Measurements from ENCODE around the gene CIAO2B. TPM values are rescaled to one million over a fixed set of nuclear protein-coding genes. Genes with fewer than 3 reads are reported as not detected.

CIAO2B gene
- total and polyA plus RNA-seq, 4 donors, result 51.1 to 120 (median 86.2) TPM

GRCh38 chr16:66904846-66905632 is 29.2 kb downstream of the CIAO2B start:
- Histone ChIP-seq H3K9me3 (ENCODE audit: control insufficient read depth in 4 of 4, low read length in 3 of 4) (no peaks in the 10 kb centered on the region), H3K9ac (ENCODE audit: low read depth in 1 of 2, low read length in 2 of 2) (no peak overlapping the region), H3K4me1 (ENCODE audit: control insufficient read depth in 4 of 4, insufficient read depth in 4 of 4, low read length in 3 of 4) (peaks cover 2 to 7% (median 4%) of the 10 kb centered on the region in 4 donors), H3K27me3 (ENCODE audit: control insufficient read depth in 4 of 4, insufficient read depth in 4 of 4, low read length in 3 of 4) (no peaks in the 10 kb centered on the region), H3K36me3 (ENCODE audit: control insufficient read depth in 4 of 4, insufficient read depth in 3 of 4, low read depth in 1 of 4, low read length in 3 of 4) (no peaks in the 10 kb centered on the region), H3K4me3 (ENCODE audit: low read depth in 1 of 3, low read length in 3 of 3) (no peak overlapping the region), H3K27ac (ENCODE audit: low read depth in 1 of 2, low read length in 2 of 2) (no peak overlapping the region)
- WGBS, result 67% methylated on average over 16 of the region's 16 CpGs
- no peak for DNase-seq (ENCODE audit: low spot score)
- TF ChIP-seq RXRA (IDR thresholded peaks at IDR 0.05), result no peak
- peak; percentile 53 for TF ChIP-seq NR2F2 (IDR thresholded peaks at IDR 0.05)

DNA sequence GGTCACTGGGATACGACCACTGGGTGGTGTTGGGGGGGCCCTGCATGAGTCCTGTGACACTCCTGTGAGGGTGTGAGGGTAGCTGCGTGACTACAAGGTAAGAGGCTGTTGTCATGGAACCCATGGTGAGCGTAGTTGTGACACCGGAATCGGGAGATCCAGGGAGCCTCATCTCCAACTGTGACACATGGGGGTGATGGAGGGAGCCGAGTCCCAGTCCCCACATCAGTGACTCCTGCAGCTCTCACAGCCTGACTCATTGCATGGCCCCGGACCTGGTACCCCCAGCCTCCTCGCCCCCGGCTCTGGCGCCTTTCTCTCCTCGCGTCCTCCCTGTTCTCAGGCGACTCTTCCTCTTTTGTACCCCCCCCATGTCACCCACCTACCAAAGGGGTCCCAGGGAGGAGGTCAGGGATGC is 29.8 kb downstream of the CIAO2B start:
- Histone ChIP-seq H3K36me3 (ENCODE audit: control insufficient read depth in 4 of 4, insufficient read depth in 3 of 4, low read depth in 1 of 4, low read length in 3 of 4) (no peaks in the 10 kb centered on the region), H3K9ac (ENCODE audit: low read depth in 1 of 2, low read length in 2 of 2) (no peak overlapping the region), H3K27ac (ENCODE audit: low read depth in 1 of 2, low read length in 2 of 2) (no peak overlapping the region), H3K4me1 (ENCODE audit: control insufficient read depth in 4 of 4, insufficient read depth in 4 of 4, low read length in 3 of 4) (peaks cover 3 to 13% (median 10%) of the 10 kb centered on the region in 4 donors), H3K9me3 (ENCODE audit: control insufficient read depth in 4 of 4, low read length in 3 of 4) (no peaks in the 10 kb centered on the region), H3K27me3 (ENCODE audit: control insufficient read depth in 4 of 4, insufficient read depth in 4 of 4, low read length in 3 of 4) (no peaks in the 10 kb centered on the region), H3K4me3 (ENCODE audit: low read depth in 1 of 3, low read length in 3 of 3) (no peak overlapping the region)
- 90% methylated on average over 13 of the region's 13 CpGs for WGBS
- DNase-seq (ENCODE audit: low spot score), result no peak
- no peak for TF ChIP-seq ATF3 (IDR thresholded peaks at IDR 0.05)
- TF ChIP-seq SP1 (IDR thresholded peaks at IDR 0.05), result no peak
- no peak for TF ChIP-seq TAF1 (conservative IDR thresholded peaks at IDR 0.05)

DNA sequence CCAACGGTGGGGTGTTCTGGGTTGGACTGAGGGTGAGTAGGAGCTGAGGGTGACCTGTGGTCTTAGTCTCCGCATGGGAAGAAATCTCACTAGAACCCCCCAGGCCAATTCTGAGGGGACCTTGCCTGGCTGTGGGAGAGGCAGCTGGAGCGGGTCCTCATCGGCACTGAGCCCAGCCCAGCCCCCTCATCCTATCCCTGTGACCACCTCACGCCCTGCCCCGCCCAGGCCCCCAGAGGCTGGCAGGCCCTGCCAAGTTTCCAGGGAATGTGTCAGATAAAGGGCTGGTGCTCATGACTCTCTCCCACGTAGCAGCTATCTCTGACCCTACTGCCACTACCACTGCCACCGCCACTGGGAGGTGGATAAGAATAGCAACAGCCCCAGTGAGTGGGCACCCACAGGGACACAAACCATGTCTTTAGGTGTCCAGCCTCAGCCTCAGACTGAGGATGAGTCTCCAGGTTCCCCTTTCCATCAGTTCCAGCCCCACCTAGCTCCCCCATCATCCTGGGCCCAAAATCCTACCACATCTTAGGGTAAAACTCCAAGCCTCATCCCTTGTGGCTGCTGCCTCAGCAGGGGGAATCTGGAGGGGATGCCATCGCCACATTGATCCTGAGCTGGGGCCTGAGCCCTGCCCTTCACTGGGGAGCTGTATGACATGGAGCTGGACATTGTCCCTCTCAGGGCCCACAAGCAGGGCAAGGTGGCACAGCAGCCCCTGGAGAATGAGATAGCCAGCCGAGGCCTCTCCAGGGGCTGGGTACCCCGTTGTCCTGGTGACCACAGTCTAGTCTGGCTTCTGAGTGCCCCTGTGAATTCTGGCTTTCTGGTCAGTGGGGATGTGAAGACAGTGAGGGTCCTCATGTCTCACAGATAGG is 30.4 kb downstream of the CIAO2B start:
- Histone ChIP-seq H3K9me3 (ENCODE audit: control insufficient read depth in 4 of 4, low read length in 3 of 4) (no peaks in the 10 kb centered on the region), H3K9ac (ENCODE audit: low read depth in 1 of 2, low read length in 2 of 2) (no peak overlapping the region), H3K27ac (ENCODE audit: low read depth in 1 of 2, low read length in 2 of 2) (no peak overlapping the region), H3K36me3 (ENCODE audit: control insufficient read depth in 4 of 4, insufficient read depth in 3 of 4, low read depth in 1 of 4, low read length in 3 of 4) (no peaks in the 10 kb centered on the region), H3K4me1 (ENCODE audit: control insufficient read depth in 4 of 4, insufficient read depth in 4 of 4, low read length in 3 of 4) (peaks cover 6 to 18% (median 15%) of the 10 kb centered on the region in 4 donors), H3K27me3 (ENCODE audit: control insufficient read depth in 4 of 4, insufficient read depth in 4 of 4, low read length in 3 of 4) (no peaks in the 10 kb centered on the region), H3K4me3 (ENCODE audit: low read depth in 1 of 3, low read length in 3 of 3) (no peak overlapping the region)
- DNase-seq (ENCODE audit: low spot score), result no peak
- 89% methylated on average over 11 of the region's 11 CpGs for WGBS
- TF ChIP-seq RXRA (IDR thresholded peaks at IDR 0.05) (no peak), TAF1 (conservative IDR thresholded peaks at IDR 0.05) (no peak), JUND (IDR thresholded peaks at IDR 0.05) (no peak), SP1 (IDR thresholded peaks at IDR 0.05) (no peak), RAD21 (IDR thresholded peaks at IDR 0.05) (no peak), EGR1 (IDR thresholded peaks at IDR 0.05; ENCODE audit: low read depth in 2 of 2) (no peak), FOXA1 (IDR thresholded peaks at IDR 0.05) (no peak), REST (IDR thresholded peaks at IDR 0.05) (no peak), YY1 (IDR thresholded peaks at IDR 0.05) (no peak), FOXA2 (IDR thresholded peaks at IDR 0.05) (no peak), NR2F2 (IDR thresholded peaks at IDR 0.05) (no peak), HNF4A (conservative IDR thresholded peaks at IDR 0.05) (no peak), HNF4G (IDR thresholded peaks at IDR 0.05) (no peak)
- TF ChIP-seq, protein P1, sequence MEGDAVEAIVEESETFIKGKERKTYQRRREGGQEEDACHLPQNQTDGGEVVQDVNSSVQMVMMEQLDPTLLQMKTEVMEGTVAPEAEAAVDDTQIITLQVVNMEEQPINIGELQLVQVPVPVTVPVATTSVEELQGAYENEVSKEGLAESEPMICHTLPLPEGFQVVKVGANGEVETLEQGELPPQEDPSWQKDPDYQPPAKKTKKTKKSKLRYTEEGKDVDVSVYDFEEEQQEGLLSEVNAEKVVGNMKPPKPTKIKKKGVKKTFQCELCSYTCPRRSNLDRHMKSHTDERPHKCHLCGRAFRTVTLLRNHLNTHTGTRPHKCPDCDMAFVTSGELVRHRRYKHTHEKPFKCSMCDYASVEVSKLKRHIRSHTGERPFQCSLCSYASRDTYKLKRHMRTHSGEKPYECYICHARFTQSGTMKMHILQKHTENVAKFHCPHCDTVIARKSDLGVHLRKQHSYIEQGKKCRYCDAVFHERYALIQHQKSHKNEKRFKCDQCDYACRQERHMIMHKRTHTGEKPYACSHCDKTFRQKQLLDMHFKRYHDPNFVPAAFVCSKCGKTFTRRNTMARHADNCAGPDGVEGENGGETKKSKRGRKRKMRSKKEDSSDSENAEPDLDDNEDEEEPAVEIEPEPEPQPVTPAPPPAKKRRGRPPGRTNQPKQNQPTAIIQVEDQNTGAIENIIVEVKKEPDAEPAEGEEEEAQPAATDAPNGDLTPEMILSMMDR (IDR thresholded peaks at IDR 0.05; ENCODE audit: low read depth, low read length, missing input control), result no peak
- TF ChIP-seq, protein P2, sequence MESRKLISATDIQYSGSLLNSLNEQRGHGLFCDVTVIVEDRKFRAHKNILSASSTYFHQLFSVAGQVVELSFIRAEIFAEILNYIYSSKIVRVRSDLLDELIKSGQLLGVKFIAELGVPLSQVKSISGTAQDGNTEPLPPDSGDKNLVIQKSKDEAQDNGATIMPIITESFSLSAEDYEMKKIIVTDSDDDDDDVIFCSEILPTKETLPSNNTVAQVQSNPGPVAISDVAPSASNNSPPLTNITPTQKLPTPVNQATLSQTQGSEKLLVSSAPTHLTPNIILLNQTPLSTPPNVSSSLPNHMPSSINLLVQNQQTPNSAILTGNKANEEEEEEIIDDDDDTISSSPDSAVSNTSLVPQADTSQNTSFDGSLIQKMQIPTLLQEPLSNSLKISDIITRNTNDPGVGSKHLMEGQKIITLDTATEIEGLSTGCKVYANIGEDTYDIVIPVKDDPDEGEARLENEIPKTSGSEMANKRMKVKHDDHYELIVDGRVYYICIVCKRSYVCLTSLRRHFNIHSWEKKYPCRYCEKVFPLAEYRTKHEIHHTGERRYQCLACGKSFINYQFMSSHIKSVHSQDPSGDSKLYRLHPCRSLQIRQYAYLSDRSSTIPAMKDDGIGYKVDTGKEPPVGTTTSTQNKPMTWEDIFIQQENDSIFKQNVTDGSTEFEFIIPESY (IDR thresholded peaks at IDR 0.05), result no peak

Measured in liver (tissue), 9 donors.